OCI-M2 (cell line): ENCODE results near the gene MYO1F.
"Not testable (repeated sequence)": the region's sequence is repeated elsewhere in the genome, so short reads cannot be mapped to it uniquely, and the experiment has no call there.

ENCODE experiments used
- DNase-seq: peaks from one replicate; lab custom pipeline; 2025; ENCODE audit not compliant: unreplicated experiment; lab: John Stamatoyannopoulos, UW

Gene MYO1F

GRCh38 chr19:8567522-8568172 is 9.6 kb downstream of the MYO1F start:
- no peak for DNase-seq

GRCh38 chr19:8566855-8567254 is 10.4 kb downstream of the MYO1F start:
- DNase-seq, result no peak

GRCh38 chr19:8564866-8565265 is 12.4 kb downstream of the MYO1F start:
- not testable (repeated sequence) for DNase-seq

GRCh38 chr19:8561075-8561764 is 16.0 kb downstream of the MYO1F start:
- no peak for DNase-seq

GRCh38 chr19:8558325-8558724 is 18.9 kb downstream of the MYO1F start:
- no peak for DNase-seq

GRCh38 chr19:8557642-8558238 is 19.5 kb downstream of the MYO1F start:
- DNase-seq, result no peak

- not testable (repeated sequence) for DNase-seq
Observed at GRCh38 chr19:8553729-8554128, 23.5 kb downstream of the MYO1F start.

GRCh38 chr19:8552810-8553209 is 24.4 kb downstream of the MYO1F start:
- no peak for DNase-seq

- no peak for DNase-seq
Observed at GRCh38 chr19:8550070-8550469, 27.2 kb downstream of the MYO1F start.

- no peak for DNase-seq
Observed at GRCh38 chr19:8545743-8546142, 31.5 kb downstream of the MYO1F start.

GRCh38 chr19:8544168-8544567 is 33.1 kb downstream of the MYO1F start:
- no peak for DNase-seq

- DNase-seq, result no peak
Observed at GRCh38 chr19:8539621-8540149, 37.6 kb downstream of the MYO1F start.

- DNase-seq, result no peak
Observed at GRCh38 chr19:8537099-8537498, 40.1 kb downstream of the MYO1F start.

- DNase-seq, result no peak
Observed at GRCh38 chr19:8536282-8536681, 41.0 kb downstream of the MYO1F start.

- DNase-seq, result no peak
Observed at GRCh38 chr19:8532225-8532624, 45.0 kb downstream of the MYO1F start.

- DNase-seq, result no peak
Observed at GRCh38 chr19:8531470-8531869, 45.8 kb downstream of the MYO1F start.

GRCh38 chr19:8530061-8530679 is 47.1 kb downstream of the MYO1F start:
- no peak for DNase-seq

- no peak for DNase-seq
Observed at GRCh38 chr19:8529369-8530006, 47.8 kb downstream of the MYO1F start.

GRCh38 chr19:8528500-8528899 is 48.7 kb downstream of the MYO1F start:
- DNase-seq, result no peak

GRCh38 chr19:8526345-8527091 is 50.7 kb downstream of the MYO1F start:
- DNase-seq, result no peak

GRCh38 chr19:8525401-8525684 is 51.9 kb downstream of the MYO1F start:
- DNase-seq, result no peak
